ENCODE data around the gene HNRNPR. TPM values are rescaled to one million over a fixed set of nuclear protein-coding genes. Genes with fewer than 3 reads are reported as not detected.

Gene HNRNPR
- total and polyA plus RNA-seq, 9 of the 15 experiments (the other 6 are each of a cell fraction or from before 2014, with no cell fraction given): 80.9 to 372 (median 301) TPM

GRCh38 chr1:23370709-23371584 is 26.9 kb upstream of the HNRNPR start (continued):
- TF ChIP-seq THAP12 (CRISPR knock-in tag; IDR thresholded peaks at IDR 0.05) (no peak), ZNF655 (CRISPR knock-in tag; IDR thresholded peaks at IDR 0.05) (no peak), ZNF639 (CRISPR knock-in tag; conservative IDR thresholded peaks at IDR 0.05 in 1 of 2, IDR thresholded peaks at IDR 0.05 in 1 of 2) (no peak), ARID1B (IDR thresholded peaks at IDR 0.05) (peak; percentile 39), CREB3L1 (IDR thresholded peaks at IDR 0.05; ENCODE audit: borderline replicate concordance, low read depth) (no peak), ZNF76 (CRISPR knock-in tag; IDR thresholded peaks at IDR 0.05; ENCODE audit: borderline replicate concordance) (no peak), ZNF175 (CRISPR knock-in tag; IDR thresholded peaks at IDR 0.05; ENCODE audit: low read depth) (no peak), ZNF146 (CRISPR knock-in tag; IDR thresholded peaks at IDR 0.05; ENCODE audit: unreplicated experiment) (no peak), POLR2H (tag; IDR thresholded peaks at IDR 0.05; ENCODE audit: low read depth) (no peak), TFE3 (CRISPR knock-in tag; IDR thresholded peaks at IDR 0.05) (no peak), PCBP1 (IDR thresholded peaks at IDR 0.05; ENCODE audit: low read depth, low read length, poor library complexity, severe bottlenecking) (no peak), CHCHD3 (CRISPR knock-in tag; IDR thresholded peaks at IDR 0.05) (no peak), BRCA1 (IDR thresholded peaks at IDR 0.05) (no peak), BRCA1 (CRISPR knock-in tag; IDR thresholded peaks at IDR 0.05) (no peak), ZNF764 (CRISPR knock-in tag; IDR thresholded peaks at IDR 0.05; ENCODE audit: low read depth) (no peak), ZFX (CRISPR knock-in tag; IDR thresholded peaks at IDR 0.05) (peak; percentile 63), SAFB (IDR thresholded peaks at IDR 0.05; ENCODE audit: borderline replicate concordance, low read depth, low read length) (no peak), ZNF3 (CRISPR knock-in tag; IDR thresholded peaks at IDR 0.05) (no peak), TSC22D4 (tag; IDR thresholded peaks at IDR 0.05) (no peak)

Measured in K562 (cell line).